ENCODE results near the gene INTS3.

INTS3 gene

DNA sequence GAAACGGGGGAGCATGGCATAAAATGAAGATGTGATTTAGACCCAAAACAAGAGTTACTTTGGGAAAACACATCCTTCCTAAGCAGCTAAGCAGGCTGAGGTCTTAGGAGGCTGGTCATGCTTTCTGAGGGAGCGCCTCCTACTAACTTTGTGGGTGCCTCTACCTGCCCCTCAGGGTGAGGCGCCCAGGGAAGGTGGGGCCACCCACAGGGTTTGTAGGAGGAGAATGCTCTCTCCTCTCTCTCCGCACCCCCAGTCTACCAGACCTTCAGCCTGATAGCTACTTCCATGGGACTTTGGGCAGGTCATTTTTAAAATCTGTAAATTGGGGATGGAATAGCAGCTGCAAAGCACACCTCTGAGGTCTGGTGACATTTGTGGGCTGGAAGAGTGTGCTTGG lies 71.2 kb downstream of the INTS3 start:
- DNase-seq = no peak

DNA sequence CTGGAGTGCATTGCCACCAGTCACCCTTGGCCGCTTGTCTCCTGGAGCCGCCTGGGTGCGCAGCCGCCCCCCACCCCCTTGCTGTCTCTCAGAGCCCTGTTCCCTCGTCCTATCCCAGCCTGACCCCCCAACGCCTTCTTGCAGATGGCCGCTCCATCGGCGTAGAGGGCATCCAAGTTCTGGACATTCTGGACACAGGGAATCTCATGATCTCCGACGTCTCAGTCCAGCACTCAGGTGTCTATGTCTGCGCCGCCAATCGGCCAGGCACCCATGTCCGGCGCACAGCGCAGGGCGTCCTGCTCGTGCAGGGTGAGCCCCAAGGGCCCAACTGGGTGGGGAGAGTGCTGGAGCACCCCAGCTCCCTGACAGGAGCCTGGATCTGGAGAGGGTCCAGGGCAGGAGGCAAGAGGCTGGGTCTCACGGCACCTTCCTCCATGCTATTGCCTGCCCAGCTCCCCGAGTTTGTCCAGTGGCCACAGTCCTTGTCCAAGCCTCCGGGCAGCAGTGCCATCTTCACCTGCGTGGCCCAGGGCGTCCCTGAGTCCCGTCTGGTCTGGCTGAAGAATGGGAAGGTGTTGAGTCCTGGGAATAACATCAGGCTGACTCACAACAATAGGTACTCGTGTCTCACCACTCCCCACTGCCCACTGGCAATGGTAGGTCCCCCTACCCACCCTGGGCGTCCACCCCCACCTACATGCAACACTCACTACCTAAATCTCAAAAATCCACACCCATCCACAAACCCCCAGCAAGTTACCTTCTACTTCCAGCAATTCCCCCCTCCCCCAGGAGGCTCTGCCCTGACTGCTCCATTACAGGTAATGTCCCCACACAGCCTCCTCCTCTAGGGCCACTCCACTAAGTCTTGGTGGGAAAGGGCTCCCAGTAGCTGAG lies 72.0 kb downstream of the INTS3 start:
- no peak for DNase-seq

DNA sequence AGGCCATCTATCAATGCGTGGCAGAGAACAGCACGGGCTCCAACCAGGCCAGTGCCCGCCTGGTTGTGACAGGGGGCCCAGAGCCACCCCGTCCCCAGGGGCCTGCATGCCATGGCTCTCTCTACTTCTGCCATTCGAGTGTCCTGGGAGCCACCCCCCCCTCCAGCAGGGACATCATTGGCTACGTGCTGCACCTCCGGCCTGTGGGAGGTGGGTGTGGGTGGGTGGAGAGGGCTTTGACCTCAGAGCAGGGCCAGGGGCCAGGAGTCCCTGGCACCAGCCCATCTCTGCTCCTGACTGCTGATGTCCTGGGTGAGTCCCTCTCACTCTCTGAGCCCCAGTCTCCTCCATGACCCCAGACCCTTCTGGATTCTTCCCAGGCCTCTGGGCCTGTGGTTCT lies 72.7 kb downstream of the INTS3 start:
- no peak for DNase-seq

DNA sequence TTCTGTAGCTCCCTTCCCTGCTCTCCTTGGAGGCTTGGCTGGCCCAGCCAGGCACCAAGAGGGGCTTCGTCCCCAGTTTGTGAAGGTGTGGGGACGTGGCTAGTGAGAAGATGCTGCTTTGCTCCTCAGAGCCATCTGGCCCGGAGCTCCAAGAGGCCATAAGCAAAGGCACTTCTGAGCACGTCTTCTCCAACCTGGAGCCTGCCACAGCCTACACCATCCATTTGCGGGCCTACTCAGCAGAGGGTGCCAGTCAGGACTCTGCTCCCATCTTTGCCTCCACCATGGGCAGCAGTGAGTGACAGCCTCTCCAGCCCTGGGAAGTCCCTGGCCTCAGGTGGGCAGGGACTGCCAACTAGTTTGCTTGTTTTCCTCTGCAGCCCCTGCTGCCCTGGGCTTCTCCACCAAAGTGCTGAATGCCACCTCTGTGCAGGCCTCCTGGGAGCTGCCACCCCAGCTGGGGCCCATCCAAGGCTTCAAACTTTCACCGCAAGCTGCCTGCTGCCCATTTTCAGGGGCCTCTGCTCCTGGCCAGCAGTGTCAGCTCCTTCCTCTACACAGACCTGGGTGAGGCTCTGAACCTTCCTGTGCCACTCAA lies 73.3 kb downstream of the INTS3 start:
- DNase-seq = no peak

DNA sequence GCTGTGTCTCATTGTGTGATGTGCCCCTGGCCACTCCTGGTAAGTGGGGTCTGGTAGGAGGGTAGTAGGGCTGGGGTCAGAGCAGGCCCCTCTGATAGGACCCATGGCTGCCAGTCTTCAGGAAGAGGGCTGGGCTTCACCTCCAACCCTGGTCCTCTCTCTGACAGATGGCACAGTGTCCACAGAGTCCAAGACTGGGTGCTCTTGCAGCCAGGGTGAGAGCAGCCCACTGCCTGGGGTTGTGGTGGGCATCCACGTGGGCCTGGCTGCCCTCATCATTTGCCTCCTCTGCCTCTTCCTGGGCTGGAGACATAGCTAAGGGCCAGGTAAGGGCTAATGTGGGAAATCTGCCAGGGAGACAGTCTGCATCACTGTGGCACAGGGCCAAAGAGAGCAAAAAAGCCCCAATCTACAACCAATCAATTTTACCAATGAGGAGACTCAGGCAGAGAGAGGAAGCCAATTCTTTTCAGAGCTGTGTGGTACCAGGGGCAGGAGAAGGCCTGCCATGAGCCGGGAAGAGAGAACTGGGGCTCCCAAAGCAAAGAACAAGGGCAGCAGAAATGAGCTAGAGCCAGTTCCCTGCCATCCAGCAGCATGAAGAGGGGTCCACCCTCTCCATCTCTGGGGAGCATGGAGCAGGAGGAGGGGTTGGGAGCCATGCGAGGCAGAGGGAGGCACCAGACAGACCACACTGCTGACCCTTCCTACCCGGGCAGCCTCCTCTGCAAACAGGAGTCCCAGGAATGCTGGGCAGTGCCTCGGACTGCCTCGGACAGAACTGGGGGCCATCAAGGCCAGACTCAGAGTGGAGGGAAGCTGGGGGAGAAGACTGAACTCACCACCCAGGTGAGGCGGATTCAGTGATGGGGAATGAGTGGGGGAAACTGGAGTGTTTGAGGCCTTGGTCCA lies 74.2 kb downstream of the INTS3 start:
- DNase-seq = no peak

DNA sequence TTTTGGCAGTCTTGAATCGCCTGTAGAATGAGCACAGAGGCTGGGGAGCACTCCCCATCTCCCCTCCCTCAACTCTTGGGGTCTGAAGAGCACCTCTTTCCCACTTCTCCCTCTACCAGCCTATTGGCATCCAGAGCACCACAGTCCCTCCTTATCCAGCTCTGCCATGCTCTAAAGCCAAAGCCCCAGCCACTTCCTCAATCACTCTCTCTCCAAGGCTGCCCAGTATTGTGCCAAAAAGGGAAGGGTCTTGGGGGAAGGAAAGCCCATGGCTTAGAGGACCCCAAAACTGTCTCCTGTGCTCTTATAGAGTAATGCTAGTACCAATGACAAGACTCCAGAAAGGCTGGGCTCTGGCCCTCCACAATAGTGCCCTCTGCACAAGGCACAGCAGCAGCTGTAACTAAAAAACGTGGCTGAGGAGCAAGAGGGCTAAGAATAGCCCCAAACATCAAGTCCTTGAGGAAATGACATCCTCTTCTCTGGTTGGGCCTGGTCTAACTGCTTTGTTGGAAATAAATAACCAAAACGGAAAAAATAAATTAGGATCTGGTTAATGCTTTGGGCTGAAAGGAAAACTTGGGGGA lies 75.7 kb downstream of the INTS3 start:
- no peak for DNase-seq

DNA sequence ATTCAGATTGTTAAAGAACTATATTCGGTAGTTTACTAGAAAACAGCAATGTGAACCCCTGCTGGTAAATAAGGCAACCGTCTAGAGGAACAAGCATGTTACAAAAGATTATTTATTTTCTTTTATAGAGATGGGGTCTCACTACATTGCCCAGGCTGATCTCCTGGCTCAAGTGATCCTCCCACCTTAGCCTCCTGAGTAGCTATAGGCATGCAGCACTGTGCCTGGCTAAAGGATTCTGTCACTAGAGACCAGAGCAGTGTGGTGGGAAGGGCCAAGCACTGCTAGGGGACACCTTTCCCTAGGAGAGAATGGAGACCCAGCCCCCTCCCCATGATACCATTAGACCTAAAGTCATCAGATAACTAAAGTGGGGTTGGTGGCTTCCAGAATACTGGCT lies 76.3 kb downstream of the INTS3 start:
- DNase-seq = no peak

DNA sequence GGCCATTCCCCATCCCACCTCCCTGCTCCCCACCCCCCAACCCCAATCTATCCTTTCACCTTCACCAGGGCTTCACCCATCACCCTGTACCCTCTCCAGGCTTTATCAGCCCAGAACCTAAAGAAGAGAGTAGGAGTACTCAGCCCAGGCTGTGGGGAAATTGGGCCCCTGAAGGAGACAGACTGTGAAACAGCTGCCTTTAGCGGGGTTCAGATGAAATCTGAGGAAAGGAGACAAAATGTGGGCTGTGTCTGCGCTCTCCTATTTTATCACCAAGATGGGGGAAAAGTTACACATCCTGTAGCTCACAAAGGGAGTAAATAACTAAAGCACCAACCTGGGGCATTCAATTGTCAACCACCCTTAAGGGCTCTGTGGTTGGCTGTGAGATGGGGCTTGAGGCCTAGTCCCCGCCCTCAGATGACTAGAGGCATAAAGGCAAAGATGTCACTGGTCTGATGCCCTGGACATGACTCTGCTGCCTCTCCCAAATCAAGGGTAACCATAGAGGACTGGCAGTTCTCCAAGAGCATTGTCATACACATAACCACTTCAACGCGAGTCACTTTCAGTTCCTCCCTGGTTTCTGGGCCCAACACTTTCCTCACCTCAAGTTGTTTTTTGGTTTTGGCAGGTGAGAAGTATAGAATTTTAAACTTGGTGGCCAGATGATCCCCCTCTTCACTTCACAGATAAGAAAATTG lies 77.3 kb downstream of the INTS3 start:
- DNase-seq = no peak

DNA sequence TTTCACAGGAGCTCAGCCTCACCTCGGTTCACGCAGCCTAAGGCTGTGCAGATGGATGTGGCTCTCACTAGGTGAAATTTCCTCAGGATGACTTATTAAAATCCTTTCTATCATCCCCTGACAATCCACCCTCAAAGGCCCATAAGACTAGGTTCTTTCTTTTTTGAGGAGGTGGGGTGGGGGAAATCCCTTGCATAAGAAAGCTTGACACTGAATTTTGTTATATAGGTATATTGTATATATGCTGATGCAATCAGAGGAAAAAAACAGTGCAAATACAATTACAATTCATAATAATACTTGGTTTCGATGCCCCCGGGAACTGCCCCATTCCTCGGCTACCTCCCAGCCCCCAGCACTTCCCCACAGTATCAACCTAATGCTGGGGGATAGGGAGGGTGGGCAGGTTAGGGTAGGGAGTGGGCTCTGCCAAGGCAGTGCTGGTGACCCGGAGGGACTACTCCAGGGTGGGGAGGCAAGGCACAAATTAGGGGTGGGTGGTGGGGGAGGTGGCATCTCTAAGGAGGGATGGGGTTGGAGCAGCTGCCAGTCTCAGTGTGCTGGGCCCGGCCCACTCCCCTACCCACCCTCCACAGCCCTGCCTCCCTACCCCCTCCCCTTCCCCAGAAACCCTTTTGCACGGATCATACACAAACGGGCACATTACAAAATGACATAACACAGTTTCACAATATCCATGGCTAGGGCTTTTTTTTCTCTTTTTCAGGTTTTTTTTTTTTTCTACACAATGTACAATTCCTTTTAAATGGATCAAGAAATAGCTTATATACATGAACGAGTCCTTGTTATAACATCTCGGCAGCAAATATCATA lies 78.3 kb downstream of the INTS3 start:
- no peak for DNase-seq

DNA sequence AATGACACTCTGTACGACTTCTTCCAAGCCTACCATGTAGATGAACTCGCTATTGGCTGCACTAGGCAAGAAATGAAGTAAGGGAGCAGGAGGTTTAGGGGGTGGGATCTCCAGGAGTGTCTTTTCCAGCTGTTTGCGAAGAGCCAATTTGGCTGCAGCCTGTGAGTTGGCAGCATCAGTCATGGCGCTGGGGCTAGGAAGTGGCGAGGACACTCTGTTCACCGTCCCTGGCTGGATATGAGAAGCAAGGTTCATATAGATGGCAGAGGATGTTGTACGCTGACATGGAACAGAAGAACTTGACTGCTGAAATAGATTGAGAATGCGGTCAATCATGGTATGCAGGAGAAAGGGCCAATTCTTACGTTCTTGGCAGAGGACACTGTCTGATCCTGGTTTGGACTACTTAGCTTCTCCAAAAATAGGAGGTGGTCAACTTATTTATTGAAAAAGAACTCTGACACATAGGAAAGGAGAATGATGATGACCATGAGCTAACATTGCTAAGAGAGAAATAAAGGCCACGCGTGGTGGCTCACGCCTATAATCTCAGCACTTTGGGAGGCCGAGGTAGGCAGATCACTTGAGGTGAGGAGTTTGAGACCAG lies 88.5 kb downstream of the INTS3 start:
- DNase-seq = no peak

DNA sequence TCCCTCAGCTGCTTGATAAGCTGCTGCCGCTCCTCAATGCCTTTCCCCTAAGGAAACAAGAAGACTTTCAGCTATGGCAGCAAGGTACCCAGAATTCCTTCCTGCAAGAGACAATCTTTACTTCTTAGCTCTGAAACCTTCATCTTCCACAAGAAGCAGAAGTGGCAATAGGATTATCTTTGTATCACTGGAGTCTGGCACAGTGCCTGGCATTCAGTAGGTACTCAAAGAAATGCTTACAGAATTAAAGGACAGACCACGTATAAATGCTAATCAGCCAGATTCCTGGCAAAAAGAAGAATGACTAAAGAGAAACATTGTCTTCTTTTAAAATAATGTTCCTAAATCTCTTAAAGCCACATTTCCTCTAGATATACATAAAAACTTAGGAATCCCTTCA lies 91.0 kb downstream of the INTS3 start:
- DNase-seq = no peak

All from SHP77 treated with DMSO at 0.1 percent for 48 hours (cell line).